ENCODE results near the gene CCDC188. TPM values are rescaled to one million over a fixed set of nuclear protein-coding genes. Genes with fewer than 3 reads are reported as not detected.

CCDC188 gene
- total and polyA plus RNA-seq, 2 of the 13 experiments (the other 11 are each of a cell fraction or from before 2014, with no cell fraction given): not detected

- no peak for TF ChIP-seq ZNF646 (CRISPR knock-in tag; IDR thresholded peaks at IDR 0.05)
- no peak for TF ChIP-seq ZNF207 (IDR thresholded peaks at IDR 0.05; ENCODE audit: borderline replicate concordance)
- peak; percentile 16; the same call in 1 of the 2 replicates for TF ChIP-seq ZNF609 (CRISPR knock-in tag; IDR thresholded peaks at IDR 0.05; ENCODE audit: borderline replicate concordance)
- peak; percentile 100 for TF ChIP-seq TFDP1 (CRISPR knock-in tag; IDR thresholded peaks at IDR 0.05; ENCODE audit: borderline replicate concordance)
- TF ChIP-seq ZMYM2 (CRISPR knock-in tag; IDR thresholded peaks at IDR 0.05): peak; percentile 83
- no peak for TF ChIP-seq ZSCAN29 (CRISPR knock-in tag; conservative IDR thresholded peaks at IDR 0.05)
- no peak for TF ChIP-seq ZNF510 (CRISPR knock-in tag; IDR thresholded peaks at IDR 0.05; ENCODE audit: low read depth)
- peak; percentile 73; the same call in 1 of the 2 replicates for TF ChIP-seq ELF4 (CRISPR knock-in tag; IDR thresholded peaks at IDR 0.05; ENCODE audit: borderline replicate concordance)
- TF ChIP-seq HOXD1 (CRISPR knock-in tag; IDR thresholded peaks at IDR 0.05): no peak; the same call in 1 of the 2 replicates
- TF ChIP-seq ZNF580 (CRISPR knock-in tag; IDR thresholded peaks at IDR 0.05; ENCODE audit: borderline replicate concordance, low read depth): peak; percentile 65; the same call in 1 of the 2 replicates
- TF ChIP-seq PHF5A (CRISPR knock-in tag; IDR thresholded peaks at IDR 0.05; ENCODE audit: low read depth, unreplicated experiment): peak; percentile 58
- TF ChIP-seq ZSCAN5A (CRISPR knock-in tag; IDR thresholded peaks at IDR 0.05; ENCODE audit: borderline replicate concordance): peak; percentile 84; the same call in 1 of the 2 replicates
- TF ChIP-seq ARNT2 (CRISPR knock-in tag; IDR thresholded peaks at IDR 0.05; ENCODE audit: low read depth): peak; percentile 91
- TF ChIP-seq U2AF2 (IDR thresholded peaks at IDR 0.05; ENCODE audit: low read depth, low read length): 0 out of 2 replicates have a peak, but pooled peaks have one; percentile 63
These were observed 33.8 kb downstream of the CCDC188 start, which contains the start of gene TRMT2A (continued) for GRCh38 chr22:20116951-20117632.
